Stimulated activated CD4-positive, alpha-beta T cell treated with anti-CD3 and anti-CD28 coated beads, Interleukin-4, amount 100 ng/mL, for 48 hours (primary cell): ENCODE results near the gene EIPR1.
"Not testable (repeated sequence)": the region's sequence is repeated elsewhere in the genome, so short reads cannot be mapped to it uniquely, and the experiment has no call there.

Experiments used
- DNase-seq, 2 donors: peaks; one replicate each; pipeline ENCODE4 v3.0.0-alpha.2; 2020; ENCODE audit warnings: low read depth in 2 of 2

Gene EIPR1

DNA sequence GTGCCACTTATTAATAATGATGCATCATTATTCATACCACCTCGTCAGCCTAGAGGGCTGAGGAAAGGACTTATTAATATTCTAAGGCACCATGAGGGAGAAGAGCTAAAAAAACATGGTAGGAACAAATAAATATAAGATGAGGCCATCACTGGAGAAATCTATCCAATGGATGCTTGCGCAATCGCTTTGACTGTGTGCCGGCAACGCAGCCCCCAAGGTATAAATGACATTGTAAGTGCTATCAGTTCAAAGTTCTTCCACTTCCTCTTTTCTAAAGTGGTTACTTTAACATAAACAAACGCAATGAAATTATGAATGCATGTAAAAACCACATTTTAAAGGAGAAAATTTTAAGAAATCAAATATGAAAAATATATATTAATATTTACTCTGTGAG, 164.6 kb downstream of the EIPR1 start:
- no peak for DNase-seq

DNA sequence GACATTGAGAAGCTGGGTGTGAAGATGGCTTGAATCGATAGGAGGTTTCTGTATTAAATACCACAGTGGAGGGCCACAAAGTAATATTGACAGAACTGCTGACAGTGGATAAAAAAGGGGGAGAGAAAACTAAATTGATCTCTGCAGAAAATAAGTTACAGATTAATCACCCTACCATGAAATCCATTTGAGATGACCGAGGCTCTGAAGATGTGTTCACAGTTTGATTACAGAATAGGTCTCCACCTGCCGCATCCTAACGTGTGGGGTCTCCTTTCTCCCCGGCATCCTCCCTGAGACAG, 165.6 kb downstream of the EIPR1 start:
- no peak for DNase-seq

DNA sequence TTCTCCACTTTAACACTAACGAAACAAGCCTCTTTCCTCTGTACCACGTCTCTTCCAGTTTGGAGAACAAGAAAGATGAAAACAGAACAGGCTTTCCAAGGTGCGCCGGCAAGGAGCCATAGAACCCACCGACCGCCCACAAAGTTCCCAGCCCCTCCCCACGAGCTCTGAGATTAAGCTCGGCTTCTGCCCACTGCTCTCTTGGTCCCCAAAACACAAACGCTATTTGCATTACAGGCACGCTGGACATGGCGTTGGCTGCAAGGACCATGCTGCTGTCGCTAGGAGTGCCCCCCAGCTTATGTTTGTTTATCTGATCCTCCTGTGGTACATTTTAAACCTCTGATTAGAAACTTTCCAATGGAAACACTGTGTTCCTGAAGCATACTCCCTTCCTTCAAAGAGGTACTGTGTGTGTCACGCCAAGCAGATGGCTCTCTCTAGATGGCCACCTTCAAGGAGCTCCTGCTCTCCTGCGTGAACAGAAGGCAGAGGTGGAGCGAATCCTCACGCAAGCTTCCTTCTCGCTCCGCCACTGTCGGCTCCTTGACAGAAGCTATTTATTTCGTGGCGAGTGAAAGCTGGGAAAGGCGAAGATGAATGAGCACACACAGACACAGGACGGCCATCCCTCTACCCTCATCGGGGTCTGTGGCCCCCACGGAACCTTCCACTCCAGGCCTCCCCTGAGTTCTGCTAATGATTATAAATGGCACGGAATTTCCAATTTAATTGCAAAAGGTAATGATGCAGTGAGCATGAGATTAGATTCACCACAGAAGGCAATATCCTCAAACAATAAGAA, 166.2 kb downstream of the EIPR1 start:
- DNase-seq, result no peak

DNA sequence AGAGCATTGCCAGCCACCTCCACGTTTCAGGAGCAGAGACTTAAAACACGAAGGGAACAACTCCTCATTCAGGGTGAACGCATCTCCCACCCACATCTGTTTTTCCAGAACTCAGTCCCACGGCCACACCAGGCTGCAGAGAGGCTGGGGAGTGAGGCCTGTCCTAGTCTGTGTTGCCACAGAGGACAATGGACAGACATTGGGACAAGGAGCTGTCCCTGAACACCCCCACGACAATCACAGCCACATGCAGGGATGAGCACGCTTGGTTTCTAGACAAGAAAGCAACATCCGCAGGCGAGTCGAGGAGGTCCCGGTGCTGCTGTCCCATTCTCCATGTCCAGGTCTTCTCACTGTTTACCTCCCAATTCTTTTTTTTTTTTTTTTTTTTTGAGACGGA, 167.4 kb downstream of the EIPR1 start:
- DNase-seq, result no peak

DNA sequence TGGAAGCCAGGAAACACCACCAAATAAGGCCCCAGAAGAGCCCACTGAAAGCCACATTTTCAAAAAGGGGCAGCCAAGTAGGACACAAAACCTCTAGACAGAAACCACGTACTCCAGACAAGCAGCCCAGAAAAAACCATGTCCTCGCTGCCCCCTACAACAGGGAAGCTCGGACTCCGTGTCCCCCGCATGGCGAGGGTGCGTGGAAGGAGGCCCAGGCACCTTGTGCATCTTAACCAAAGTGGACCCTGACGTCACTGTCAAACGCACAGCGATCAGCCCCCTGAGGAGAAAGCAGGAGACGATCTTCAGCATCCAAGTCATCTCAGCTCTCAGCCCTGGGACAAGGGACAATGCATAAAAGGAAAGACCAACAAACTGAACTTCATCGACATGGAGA, 168.4 kb downstream of the EIPR1 start:
- DNase-seq, result no peak

DNA sequence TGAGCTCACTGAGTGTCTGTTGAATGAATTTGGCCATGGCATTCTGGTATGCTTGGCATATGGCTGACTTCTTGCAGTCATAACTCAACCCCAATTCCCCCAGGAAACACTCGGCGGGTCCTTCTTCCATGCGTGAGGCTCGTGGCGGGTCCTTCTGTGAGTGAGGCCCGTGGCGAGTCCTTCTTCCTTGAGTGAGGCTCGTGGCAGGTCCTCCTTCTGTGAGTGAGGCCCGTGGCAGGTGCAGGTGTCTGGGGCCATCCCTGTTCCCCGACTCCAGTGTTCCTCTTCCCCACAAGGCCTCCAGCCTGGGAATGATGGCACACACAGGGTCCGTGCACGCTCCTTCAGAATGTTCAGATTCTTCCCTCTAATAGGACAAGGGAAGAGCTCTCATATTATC, 169.0 kb downstream of the EIPR1 start:
- DNase-seq, result no peak

DNA sequence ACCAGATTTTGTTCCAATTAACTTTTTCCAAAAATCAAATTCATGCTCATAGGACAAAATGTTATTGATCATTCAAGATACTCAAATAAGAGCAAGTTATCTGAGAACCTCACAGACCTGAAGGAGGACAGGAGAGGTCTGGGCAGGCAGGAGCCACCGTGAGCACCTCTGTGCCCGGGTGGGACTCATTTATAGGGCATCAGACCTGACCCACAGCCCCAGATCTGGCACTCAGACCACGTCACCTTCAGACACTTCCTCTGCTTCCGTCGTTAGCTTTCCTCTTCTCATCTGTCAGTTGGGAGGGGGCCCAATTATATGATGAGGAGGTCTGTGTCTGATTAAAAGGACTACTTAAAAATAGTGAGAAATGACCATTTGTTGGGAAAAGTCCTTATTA, 169.4 kb downstream of the EIPR1 start:
- DNase-seq, result no peak

DNA sequence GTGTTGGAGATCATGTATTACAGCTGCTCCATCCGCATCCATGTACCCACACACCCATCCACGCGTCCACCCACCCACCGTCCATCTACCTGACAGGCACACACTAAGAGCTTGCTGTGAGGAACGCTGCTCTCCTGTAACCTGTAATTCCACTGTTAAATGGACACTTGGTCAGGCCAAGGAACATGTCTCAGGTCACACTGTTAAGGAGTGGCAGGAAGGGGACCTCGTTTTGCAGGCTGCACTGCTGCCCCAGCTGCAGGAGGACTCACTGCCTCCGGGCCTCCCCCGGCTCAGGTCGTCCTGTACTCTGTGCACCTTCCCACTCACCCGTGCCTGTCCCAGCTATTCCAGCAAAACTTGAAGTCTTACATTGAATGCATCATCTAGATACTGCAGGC, 170.5 kb downstream of the EIPR1 start:
- DNase-seq, result no peak

DNA sequence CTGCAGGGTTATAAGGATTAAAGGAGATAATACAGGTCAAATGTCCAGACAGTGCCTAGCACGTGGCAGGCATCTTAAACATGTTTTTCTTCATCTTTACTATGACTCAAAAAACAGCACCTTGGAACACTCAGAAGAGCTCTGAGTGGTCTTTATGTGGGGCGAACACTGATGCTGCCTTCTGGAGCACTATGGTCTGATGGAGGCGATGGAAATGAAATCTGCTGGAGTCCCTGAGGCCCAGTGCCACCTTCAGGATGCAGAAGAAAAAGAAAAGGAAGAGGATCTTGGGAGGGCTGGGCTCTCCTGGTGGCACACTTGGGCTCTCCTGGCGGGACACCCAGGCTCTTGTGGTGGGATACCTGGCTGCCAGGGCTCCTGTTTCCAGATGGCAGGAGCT, 171.8 kb downstream of the EIPR1 start:
- DNase-seq, result no peak

DNA sequence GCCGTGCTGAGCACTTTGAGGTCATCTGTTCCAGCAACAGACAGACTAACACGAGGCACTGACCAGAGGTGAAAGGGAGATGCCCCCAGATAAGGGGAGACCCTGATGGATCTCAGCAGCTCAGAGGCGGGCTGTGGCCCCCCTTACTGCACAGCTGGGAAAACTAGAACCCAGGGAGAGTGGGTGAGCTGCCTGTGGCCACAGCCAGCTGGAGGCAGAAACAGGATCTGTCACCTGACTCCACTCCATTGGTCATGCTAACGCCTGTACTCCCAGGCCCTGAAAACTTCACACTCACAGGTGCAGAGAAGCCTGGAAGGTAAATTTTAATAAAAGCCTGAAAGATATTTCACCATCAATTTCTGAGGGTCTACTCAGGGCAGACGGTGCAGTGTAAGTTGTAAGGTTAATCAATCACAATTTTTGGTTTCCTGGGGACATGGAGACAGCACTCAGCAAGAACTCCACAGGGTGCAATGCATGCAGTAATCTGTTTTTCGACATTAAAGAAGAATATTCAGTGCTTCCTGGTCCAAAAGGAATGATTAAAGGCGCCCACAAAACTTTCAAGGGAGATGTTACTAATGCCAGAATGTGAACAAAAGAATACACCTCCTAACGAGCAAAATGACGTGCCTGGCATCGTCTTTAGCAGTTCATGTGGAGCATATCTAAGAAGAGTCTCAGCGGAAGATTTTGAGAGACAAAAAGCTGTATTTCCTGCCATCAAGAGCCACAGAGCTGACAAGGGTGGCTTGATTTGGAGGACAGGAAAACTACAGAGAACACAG, 173.4 kb downstream of the EIPR1 start:
- DNase-seq, result no peak

DNA sequence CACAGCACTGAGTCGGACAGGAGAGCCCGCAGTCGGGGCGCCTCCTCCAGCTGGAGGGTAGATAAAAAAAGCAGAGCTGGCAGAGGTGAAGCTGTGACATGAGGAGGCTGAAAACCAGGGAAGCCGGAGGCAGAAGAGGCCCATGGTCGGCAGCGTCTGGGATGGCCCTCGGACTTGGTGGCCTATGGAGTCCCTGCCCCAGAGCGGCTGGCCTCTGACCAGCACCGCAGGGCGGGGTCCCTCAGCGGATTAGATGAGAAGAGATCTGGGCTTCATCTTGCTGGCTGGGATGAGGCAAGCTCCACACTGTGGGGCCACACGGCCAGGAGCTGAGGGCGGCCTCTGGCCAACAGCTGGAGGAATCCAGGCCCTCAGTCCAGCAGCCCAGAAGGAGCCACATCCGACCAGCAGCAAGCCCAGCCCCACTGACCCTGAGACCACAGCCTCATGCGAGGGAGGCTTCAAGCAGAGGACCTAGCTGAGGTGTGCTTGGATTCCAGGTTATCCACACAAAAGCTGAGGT, 174.1 kb downstream of the EIPR1 start:
- no peak for DNase-seq

DNA sequence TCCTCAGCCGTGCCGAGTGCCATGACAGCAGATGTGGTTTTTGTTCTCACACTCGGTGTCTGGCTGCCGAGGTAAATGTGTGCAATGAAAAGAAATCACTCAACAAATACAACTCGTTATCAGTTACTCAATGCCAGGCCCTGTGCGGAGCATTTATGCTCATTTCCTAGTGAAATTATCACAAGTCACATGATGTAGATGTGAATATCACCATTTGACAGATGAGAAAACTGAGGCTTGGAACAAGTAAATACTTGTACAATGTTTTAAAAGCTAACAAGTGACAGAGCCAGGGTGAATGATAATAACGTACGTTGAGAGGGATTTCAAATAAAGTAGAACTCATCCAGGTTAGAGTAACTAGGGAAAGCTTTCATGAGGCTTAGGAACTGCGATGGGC, 174.7 kb downstream of the EIPR1 start:
- DNase-seq, result no peak

DNA sequence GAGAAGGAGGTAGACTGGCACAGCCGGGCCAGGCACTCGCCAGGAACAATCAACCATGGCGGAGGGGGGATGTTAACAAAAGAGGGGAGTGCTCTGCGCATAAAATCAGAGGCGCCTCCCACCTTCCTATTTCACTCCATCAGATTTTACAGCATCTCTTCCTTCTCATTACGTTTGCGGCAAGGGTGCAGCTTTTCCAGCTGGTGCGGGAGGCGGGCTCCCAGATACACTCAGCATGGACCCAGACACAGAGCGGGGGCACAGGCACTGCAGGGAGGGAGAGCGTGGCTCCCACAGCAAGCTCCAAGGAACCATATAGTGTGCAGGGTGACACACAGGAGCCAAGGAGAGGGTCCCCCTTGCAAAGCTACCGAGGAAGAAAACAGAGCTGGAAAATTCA, 176.3 kb downstream of the EIPR1 start:
- DNase-seq, result no peak

DNA sequence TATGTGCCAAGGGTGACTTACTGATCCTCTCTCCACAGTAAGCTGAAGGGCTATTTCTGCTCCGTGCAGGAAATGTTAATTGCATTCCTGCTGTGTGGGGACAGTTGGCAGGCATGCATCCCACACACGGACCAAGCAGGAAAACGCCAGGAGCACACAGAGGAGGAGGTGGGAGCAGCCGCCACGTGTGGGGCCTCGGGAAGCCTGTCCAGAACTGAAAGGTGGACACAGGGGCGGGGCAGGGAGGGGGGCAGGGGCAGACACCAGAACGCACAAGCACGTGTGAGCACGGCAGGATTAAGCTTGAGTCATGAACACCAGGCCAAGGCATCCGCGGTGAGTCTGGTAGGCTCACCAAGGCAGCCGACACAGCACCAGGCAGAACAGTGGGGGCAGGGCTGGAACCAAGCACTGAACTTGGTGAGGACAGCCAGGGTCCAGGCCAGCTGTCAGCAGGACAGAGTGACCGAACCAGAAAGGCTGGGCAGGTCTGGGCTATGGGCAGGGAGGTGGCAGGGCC, 177.1 kb downstream of the EIPR1 start:
- DNase-seq, result no peak

DNA sequence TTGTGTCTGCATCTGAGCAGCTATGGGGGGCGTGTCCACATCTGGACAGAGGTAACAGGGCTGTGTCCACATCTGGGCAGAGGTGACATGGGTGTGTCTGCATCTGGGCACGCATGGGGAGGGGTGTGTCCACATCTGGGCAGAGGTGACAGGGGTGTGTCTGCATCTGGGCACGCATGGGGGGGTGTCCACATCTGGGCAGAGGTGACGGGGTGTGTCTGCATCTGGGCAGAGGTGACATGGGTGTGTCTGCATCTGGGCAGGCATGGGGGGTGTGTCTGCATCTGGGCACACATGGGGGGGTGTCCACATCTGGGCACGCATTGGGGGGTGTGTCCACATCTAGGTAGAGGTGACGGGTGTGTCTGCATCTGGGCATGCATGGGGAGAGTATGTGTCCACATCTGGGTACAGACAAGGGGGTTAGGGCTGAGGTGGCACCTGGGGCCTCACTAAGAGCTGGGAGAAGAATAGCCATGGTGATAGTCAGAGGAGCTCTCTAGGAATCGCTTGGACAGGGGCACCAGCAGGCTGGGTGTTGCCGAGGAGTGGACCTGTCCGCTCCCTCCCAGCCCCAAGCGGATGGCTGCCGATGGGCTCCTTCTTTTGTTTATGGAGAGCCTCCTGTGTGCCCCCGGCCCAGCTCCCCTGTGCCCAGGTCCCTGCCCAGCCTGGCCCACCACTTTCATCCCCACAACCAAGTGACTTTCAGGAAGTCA, 177.8 kb downstream of the EIPR1 start:
- no peak for DNase-seq

DNA sequence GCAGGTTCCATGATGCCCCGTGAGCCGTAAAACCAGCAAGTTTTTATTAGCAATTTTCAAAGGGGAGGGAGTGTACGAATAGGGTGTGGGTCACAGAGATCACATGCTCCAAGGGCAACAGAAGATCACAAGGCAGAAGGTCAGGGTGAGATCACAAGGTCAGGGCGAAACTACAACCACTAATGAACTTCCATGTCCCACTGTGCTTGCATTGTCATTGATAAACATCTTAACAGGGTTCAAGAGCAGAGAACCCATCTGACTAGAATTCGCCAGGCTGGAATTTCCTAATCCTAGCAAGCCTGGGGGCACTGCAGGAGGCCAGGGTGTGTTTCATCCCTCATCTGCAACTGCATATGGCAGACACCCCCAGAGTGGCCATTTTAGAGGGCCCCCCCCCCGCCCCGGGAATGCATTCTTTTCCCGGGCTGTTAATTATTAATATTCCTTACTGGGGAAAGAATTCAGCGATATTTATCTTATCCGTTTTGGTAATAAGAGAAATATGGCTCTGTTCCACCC, 178.9 kb downstream of the EIPR1 start:
- not testable (repeated sequence) for DNase-seq

DNA sequence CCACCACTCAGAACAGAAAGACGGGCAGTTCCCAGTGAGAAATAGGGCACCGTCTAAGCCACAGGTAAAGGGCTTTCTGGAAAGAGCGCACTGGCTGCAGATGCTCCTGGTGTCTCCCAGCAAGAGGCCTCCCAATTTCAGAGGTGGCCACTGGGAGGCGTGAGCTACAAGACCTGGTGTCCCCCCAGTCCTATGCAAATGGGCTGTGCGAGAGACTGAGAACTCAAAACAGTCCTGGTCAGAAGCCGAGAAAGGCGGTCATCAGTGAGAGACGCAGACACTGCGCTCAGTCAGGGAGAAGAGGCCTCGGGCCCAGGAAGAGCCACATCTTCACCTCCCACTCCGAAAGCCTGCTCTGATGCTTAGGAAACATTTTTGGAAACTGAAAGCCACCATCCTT, 179.5 kb downstream of the EIPR1 start:
- no peak for DNase-seq

DNA sequence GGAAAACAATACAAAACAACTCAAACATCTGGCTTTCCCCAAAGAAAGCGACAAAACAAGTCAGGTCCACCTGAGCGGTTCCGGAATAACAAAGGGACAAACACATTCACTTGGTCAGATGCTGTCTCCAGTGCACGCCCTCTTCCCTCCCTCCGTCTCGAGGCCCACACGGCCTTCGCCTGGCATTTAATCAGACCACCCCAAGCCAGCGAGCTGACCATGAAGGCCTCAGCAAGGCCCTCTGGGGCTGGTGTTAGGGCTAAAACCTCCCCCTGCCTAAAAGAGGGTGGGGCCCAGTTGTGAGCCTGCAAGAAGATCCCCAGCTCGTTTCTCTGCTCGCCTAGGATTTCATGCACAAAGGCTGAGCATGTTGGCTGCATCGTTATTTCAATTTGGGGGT, 180.3 kb downstream of the EIPR1 start:
- DNase-seq, result no peak

DNA sequence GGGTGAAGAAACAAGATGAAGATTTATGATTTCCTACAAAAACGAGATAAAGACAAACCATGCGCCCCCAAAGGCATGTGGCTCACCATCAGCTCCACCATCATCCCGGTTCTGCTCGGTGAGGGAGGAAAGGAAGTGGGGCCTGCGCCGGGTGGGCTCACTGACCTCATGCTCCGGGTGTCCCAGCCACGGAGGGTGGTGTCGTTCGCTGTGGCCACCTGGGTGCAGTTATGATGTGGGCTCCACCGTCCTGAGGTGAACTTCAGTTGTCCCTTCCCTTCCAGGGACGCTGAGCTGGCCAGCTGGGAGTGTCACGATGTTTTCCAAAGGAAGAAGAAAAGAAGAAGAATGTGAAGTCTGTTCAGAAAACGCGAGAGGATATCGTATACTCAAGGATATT, 180.9 kb downstream of the EIPR1 start:
- no peak for DNase-seq

DNA sequence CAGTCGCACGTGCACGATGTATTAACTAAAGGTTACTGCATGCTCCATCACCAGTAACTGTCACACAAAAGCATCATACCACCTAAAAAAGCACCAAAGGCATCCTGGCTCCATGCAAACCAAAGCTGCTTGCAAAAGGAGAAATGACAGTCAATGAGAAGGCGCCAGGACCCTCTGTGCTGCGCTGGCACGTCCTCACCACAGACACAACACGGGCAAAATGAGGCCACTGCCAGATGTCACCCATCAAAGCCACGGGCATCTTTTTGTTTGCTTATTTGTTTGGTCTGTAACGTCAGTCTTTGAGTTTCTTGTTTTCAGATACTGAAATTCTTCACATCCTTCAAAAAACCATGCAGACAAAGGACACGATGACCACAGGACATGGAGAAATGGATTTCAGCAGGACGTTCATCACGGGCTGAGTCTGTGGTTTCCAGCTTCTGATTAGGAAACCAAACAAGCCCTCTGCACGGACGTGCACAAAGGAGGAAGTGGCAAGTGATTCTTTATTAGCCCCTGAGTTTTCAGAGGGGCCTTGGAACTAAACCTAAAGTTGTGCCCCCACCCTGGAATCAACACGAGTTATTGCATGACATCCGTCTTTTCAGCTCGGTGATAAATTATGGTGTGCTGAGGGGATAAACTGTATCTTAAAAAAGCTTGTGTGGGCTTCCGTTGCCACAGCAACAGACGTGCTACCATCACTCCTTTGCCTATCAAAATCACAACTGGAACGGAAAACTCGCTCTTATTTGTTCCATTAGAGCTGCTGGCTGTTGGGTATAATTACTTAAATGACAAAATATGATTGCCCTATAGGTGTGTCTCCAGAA, 181.8 kb downstream of the EIPR1 start:
- no peak for DNase-seq

DNA sequence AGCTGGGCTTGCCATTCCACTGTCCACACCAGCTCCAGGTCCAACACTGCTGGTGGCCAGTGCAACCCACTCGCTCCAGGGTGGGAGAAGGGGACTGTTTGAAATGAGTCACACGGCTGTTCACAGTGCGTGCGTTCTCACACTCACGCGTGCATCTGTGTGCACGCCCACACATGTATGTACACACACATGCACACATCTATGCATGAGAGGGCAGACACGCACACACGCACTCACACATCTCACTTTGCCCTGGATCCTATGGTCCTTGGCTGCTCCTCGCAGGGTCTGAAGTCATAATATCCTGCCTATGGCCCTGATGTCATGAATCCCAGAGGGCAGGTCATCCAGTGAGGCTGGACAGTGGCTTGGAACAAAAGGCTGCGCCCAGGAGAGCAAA, 182.8 kb downstream of the EIPR1 start:
- no peak for DNase-seq
